ENCODE measurements around the gene RAB6B. TPM values are rescaled to one million over a fixed set of nuclear protein-coding genes. Genes with fewer than 3 reads are reported as not detected.
A peak's percentile ranks its signal among the peaks of the same experiment; 100 is the strongest.

RAB6B gene
- total and polyA plus RNA-seq, 2 experiments from 2014 or later: 1.2 to 3.9 TPM

- H3K27me3 Mint-ChIP-seq (ENCODE audit: insufficient read depth, low read depth, poor library complexity): peaks cover 6% of the 10 kb centered on the region
- Histone ChIP-seq H3K27me3 (ENCODE audit: insufficient read depth) (no peaks in the 10 kb centered on the region), H3K36me3 (ENCODE audit: insufficient read depth) (no peaks in the 10 kb centered on the region), H3K4me2 (peak overlapping the region; percentile 17), H3K4me1 (ENCODE audit: insufficient read depth) (peaks cover 10% of the 10 kb centered on the region; the same call in 1 of the 2 replicates), H3K9me2 (ENCODE audit: insufficient read depth) (no peaks in the 10 kb centered on the region), H3F3A (replicated peaks; ENCODE audit: low read depth) (no peaks in the 10 kb centered on the region), H3K4me3 (no peak overlapping the region), H4K20me1 (replicated peaks; ENCODE audit: insufficient read depth) (no peaks in the 10 kb centered on the region), H3K79me2 (replicated peaks; ENCODE audit: insufficient read depth) (no peaks in the 10 kb centered on the region), H3K27ac (ENCODE audit: low read depth) (no peak overlapping the region), H2AFZ (no peak overlapping the region)
- no peaks in the 10 kb centered on the region for H3K9me3 Mint-ChIP-seq
- TF ChIP-seq ZNF462 (CRISPR knock-in tag; IDR thresholded peaks at IDR 0.05) (no peak), JUNB (IDR thresholded peaks at IDR 0.05; ENCODE audit: unreplicated experiment) (no peak), EZH2phosphoT487 (IDR thresholded peaks at IDR 0.05; ENCODE audit: unreplicated experiment) (no peak), CREB1 (CRISPR knock-in tag; IDR thresholded peaks at IDR 0.05; ENCODE audit: low read depth) (no peak), ZNF114 (CRISPR knock-in tag; IDR thresholded peaks at IDR 0.05) (no peak), POLR2AphosphoS5 (IDR thresholded peaks at IDR 0.05; ENCODE audit: low read depth) (no peak), ZNF331 (CRISPR knock-in tag; IDR thresholded peaks at IDR 0.05; ENCODE audit: low read depth) (no peak), EZH2 (IDR thresholded peaks at IDR 0.05; ENCODE audit: low read depth, unreplicated experiment) (no peak), REST (IDR thresholded peaks at IDR 0.05; ENCODE audit: unreplicated experiment) (no peak), CTCF (conservative IDR thresholded peaks at IDR 0.05; ENCODE audit: low read depth in 2 of 2) (no peak), ETS1 (IDR thresholded peaks at IDR 0.05) (no peak), NANOG (IDR thresholded peaks at IDR 0.05; ENCODE audit: borderline replicate concordance) (no peak), STAT1 (IDR thresholded peaks at IDR 0.05; ENCODE audit: unreplicated experiment) (no peak)
- no peaks in the 10 kb centered on the region for H3K36me3 Mint-ChIP-seq (ENCODE audit: low read depth)
- ATAC-seq (peak; percentile 68), DNase-seq (ENCODE audit: low spot score) (peak; percentile 16)
- H3K27ac Mint-ChIP-seq: no peak overlapping the region; the same call in 1 of the 2 replicates
- peaks cover 21% of the 10 kb centered on the region for H3K4me1 Mint-ChIP-seq
- no peak overlapping the region for H3K4me3 Mint-ChIP-seq
Observed at GRCh38 chr3:133855002-133855370, 40.7 kb downstream of the RAB6B start.
